ENCODE results near the gene TMEM87A. TPM values are rescaled to one million over a fixed set of nuclear protein-coding genes. Genes with fewer than 3 reads are reported as not detected.

Gene TMEM87A
- total and polyA plus RNA-seq, 3 donors from 2014 or later: 64.2 to 92.9 (median 79.5) TPM

DNA sequence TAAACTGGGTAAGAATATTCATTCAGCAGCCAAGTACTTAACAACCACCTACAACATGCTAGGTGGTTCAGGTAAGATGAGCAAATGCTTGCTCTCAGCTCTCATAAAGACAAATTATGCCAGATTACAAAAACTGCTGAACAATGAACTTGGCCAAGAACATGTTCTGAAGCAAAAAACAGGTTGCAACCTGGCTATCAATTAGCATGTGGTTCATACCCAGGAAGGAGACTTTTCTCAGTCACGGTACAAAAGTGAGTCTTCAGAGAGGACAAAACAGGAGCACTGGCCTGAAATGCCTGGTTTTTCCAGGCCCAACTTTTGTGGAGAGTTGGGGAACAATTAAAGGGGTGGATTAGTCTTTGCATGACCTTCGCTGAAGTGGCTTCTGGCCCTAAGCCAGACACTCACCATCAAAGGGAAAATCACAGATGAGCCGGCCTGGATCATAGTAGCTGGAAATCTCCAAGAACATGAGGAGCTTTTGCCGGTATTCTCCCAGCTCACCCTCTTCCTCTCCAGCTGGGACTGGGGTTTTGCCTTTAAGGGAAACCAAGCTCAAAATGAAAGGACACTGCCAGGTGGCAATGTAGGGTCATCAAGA is 109.2 kb downstream of the TMEM87A start:
- Histone ChIP-seq H3K27ac (no peak overlapping the region), H3K4me3 (no peak overlapping the region), H3K27me3 (no peaks in the 10 kb centered on the region), H3K36me3 (ENCODE audit: low read depth, missing control alignments) (no peaks in the 10 kb centered on the region), H3K9me3 (no peaks in the 10 kb centered on the region), H3K4me1 (no peaks in the 10 kb centered on the region)
- peak; percentile 15 for DNase-seq
- TF ChIP-seq POLR2A (IDR thresholded peaks at IDR 0.05): no peak
- TF ChIP-seq, protein P1, sequence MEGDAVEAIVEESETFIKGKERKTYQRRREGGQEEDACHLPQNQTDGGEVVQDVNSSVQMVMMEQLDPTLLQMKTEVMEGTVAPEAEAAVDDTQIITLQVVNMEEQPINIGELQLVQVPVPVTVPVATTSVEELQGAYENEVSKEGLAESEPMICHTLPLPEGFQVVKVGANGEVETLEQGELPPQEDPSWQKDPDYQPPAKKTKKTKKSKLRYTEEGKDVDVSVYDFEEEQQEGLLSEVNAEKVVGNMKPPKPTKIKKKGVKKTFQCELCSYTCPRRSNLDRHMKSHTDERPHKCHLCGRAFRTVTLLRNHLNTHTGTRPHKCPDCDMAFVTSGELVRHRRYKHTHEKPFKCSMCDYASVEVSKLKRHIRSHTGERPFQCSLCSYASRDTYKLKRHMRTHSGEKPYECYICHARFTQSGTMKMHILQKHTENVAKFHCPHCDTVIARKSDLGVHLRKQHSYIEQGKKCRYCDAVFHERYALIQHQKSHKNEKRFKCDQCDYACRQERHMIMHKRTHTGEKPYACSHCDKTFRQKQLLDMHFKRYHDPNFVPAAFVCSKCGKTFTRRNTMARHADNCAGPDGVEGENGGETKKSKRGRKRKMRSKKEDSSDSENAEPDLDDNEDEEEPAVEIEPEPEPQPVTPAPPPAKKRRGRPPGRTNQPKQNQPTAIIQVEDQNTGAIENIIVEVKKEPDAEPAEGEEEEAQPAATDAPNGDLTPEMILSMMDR (IDR thresholded peaks at IDR 0.05): no peak
- WGBS, 2 donors: 40 to 57% methylated on average over 4 of the region's 4 CpGs
- intact Hi-C loops (cut with DNase I; ENCODE audit: low total_unique reads): no loop called here

DNA sequence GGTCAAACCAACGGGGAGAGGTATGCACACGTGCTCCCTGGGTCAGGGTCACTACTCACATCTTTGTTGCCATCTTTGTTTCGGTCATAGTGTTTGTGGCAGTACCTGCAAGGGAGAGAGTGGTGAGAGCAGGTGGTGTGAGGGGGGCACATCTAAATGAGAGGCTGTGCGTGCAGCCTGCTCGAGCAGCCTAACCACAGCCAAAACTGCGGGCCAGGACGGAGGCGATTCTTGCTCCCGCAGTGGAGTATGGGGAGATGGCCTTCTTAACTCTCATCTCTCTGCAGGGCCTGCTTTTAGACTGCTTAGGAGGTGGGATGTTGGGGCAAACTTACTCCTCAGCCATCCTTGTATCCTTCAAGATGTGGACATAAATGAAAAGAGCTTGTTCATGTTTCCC is 109.9 kb downstream of the TMEM87A start:
- no peaks in the 10 kb centered on the region for H3K36me3 ChIP-seq (ENCODE audit: low read depth, missing control alignments)
- 90 to 94% methylated on average over 9 of the region's 9 CpGs for WGBS, 2 donors
- no peak overlapping the region for H3K4me3 ChIP-seq
- no peak for TF ChIP-seq POLR2A (IDR thresholded peaks at IDR 0.05)
- TF ChIP-seq, protein P1 (IDR thresholded peaks at IDR 0.05): no peak
- H3K27ac ChIP-seq: no peak overlapping the region
- H3K27me3 ChIP-seq: no peaks in the 10 kb centered on the region
- intact Hi-C loops (cut with DNase I; ENCODE audit: low total_unique reads): no loop called here
- no peak for DNase-seq
- no peaks in the 10 kb centered on the region for H3K4me1 ChIP-seq
- no peaks in the 10 kb centered on the region for H3K9me3 ChIP-seq

MicroRNAs within 50 kb of the gene (microRNA counts, 767-probe panel; counts per million panel counts)
- 0 to 152 counts per million in 2 donors for microRNA hsa-miR-627

Small RNA genes within 50 kb of the gene (microRNA-seq; reads per million reads assigned to microRNA genes)
- gene MIR627 (ENCODE audit: borderline number of aligned reads in 2 of 2, borderline replicate concordance in 1 of 2): 4.1 to 5.6 reads per million in 2 donors

Small RNA genes within 50 kb of the gene (small RNA-seq; reads per million reads assigned to genes)
- gene MIR627: 0 to 0.09 reads per million in 2 donors

Other genes starting within 250 kb of the TMEM87A start
- under 1 TPM; 0.16 to 0.43 TPM for gene PLA2G4D, start 178.9 kb downstream of the TMEM87A start, total RNA-seq
- 0.11 TPM for gene PLA2G4D, start 178.9 kb downstream of the TMEM87A start, polyA plus RNA-seq (ENCODE audit: insufficient read depth, low read depth, low replicate concordance)
- gene PLA2G4F, start 116.8 kb downstream of the TMEM87A start, total RNA-seq: under 1 TPM; 0.12 to 0.31 TPM
- gene PLA2G4F, start 116.8 kb downstream of the TMEM87A start, polyA plus RNA-seq (ENCODE audit: insufficient read depth, low read depth, low replicate concordance): 0.15 TPM
- 100 to 1,000 TPM; 120 to 135 TPM for gene VPS39, start 65.1 kb downstream of the TMEM87A start, total RNA-seq
- 71.8 TPM for gene VPS39, start 65.1 kb downstream of the TMEM87A start, polyA plus RNA-seq (ENCODE audit: insufficient read depth, low read depth, low replicate concordance)
- gene GANC, start 232 bp downstream of the TMEM87A start, total RNA-seq: 10 to 100 TPM; 54.8 to 63.4 TPM
- gene GANC, start 232 bp downstream of the TMEM87A start, polyA plus RNA-seq (ENCODE audit: insufficient read depth, low read depth, low replicate concordance): 37.6 TPM
- 10 to 100 TPM; 33.6 to 60.4 TPM for gene CAPN3, start 86.1 kb upstream of the TMEM87A start, total RNA-seq
- 53.0 TPM for gene CAPN3, start 86.1 kb upstream of the TMEM87A start, polyA plus RNA-seq (ENCODE audit: insufficient read depth, low read depth, low replicate concordance)
- 10 to 100 TPM; 84.4 to 95.4 TPM for gene ZNF106, start 217.7 kb upstream of the TMEM87A start, total RNA-seq
- gene ZNF106, start 217.7 kb upstream of the TMEM87A start, polyA plus RNA-seq (ENCODE audit: insufficient read depth, low read depth, low replicate concordance): 51.4 TPM
- 100 to 1,000 TPM in 1 of 2 donors, 10 to 100 TPM in 1; 99.4 to 101 TPM for gene SNAP23, start 222.2 kb upstream of the TMEM87A start, total RNA-seq
- gene SNAP23, start 222.2 kb upstream of the TMEM87A start, polyA plus RNA-seq (ENCODE audit: insufficient read depth, low read depth, low replicate concordance): 114 TPM